NT2/D1 (cell line): ENCODE measurements around the gene MC1R.

ENCODE experiments used
- DNase-seq: peaks from one replicate; pipeline ENCODE4 v3.0.0-alpha.2; 2011; ENCODE audit warnings: low read depth, low spot score
- H3K27me3 ChIP-seq: 2 replicates; pipeline ENCODE4 v1.6.0; 2011; ENCODE audit warnings: mild to moderate bottlenecking; ENCODE audit not compliant: insufficient read length, insufficient read depth
- H3K36me3 ChIP-seq: 2 replicates; pipeline ENCODE4 v1.6.1; 2011; ENCODE audit warnings: mild to moderate bottlenecking, low read length, mixed read lengths; ENCODE audit not compliant: insufficient read depth, insufficient read length
- H3K4me1 ChIP-seq: 2 replicates; pipeline ENCODE4 v1.5.1; 2011; ENCODE audit not compliant: insufficient read depth, insufficient read length
- H3K4me3 ChIP-seq: 2 replicates; pipeline ENCODE4 v1.5.1; 2011; ENCODE audit warnings: low read depth; ENCODE audit not compliant: insufficient read length
- H3K9ac ChIP-seq: 2 replicates; pipeline ENCODE4 v1.6.0; 2011; ENCODE audit warnings: low read depth; ENCODE audit not compliant: insufficient read length
- H3K9me3 ChIP-seq: 2 replicates; pipeline ENCODE4 v1.5.1; 2011; ENCODE audit warnings: mild to moderate bottlenecking, low read length; ENCODE audit not compliant: insufficient read depth
- SUZ12 ChIP-seq: IDR thresholded peaks from 2 replicates; pipeline ENCODE4 v1.6.1; 2011; ENCODE audit not compliant: insufficient read length, insufficient read depth; ENCODE audit errors: extremely low read depth
- YY1 ChIP-seq: IDR thresholded peaks from 2 replicates; pipeline ENCODE4 v1.6.1; 2011; ENCODE audit not compliant: insufficient read length, insufficient read depth
- ZNF274 ChIP-seq: IDR thresholded peaks from 2 replicates; pipeline ENCODE4 v1.6.1; 2011; ENCODE audit warnings: mild to moderate bottlenecking, low read depth, low read length

The MC1R gene

DNA sequence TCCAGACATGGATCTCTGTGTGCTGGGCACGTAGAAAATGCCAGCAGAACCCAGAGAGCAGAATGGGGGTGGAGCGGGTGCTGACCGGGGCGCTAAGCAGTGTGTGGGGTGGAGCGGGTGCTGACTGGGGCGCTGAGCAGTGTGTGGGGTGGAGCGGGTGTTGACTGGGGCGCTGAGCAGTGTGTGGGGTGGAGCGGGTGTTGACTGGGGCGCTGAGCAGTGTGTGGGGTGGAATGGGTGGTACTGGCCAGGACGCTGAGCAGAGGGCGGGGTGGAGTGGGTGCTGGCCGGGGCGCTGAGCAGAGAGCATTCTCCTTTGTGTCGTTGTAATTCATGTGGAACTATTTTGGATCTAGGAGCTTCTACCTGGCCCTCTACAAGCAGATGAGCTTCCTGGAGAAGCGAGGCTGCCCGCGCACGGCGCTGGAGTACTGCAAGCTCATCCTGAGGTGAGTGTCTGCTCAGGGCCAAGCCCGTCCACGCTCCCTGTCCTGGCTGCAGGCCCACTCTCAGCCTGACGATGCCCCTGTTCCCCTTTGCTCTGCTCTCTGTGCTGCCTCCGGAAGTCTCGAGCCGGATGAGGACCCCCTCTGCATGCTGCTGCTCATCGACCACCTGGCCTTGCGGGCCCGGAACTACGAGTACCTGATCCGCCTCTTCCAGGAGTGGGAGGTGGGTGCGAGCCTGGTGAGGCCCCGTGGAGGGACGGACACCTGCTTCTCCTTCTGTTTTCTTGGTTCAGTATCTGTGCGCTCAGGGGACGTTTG lies 20.3 kb upstream of the MC1R start:
- Histone ChIP-seq H3K36me3 (peaks cover 79% of the 10 kb centered on the region), H3K9ac (no peak overlapping the region), H3K4me1 (peaks cover 2% of the 10 kb centered on the region), H3K27me3 (no peaks in the 10 kb centered on the region), H3K9me3 (no peaks in the 10 kb centered on the region), H3K4me3 (no peak overlapping the region)
- no peak for DNase-seq
- TF ChIP-seq YY1, result no peak
- TF ChIP-seq ZNF274, result no peak
- TF ChIP-seq SUZ12, result no peak

DNA sequence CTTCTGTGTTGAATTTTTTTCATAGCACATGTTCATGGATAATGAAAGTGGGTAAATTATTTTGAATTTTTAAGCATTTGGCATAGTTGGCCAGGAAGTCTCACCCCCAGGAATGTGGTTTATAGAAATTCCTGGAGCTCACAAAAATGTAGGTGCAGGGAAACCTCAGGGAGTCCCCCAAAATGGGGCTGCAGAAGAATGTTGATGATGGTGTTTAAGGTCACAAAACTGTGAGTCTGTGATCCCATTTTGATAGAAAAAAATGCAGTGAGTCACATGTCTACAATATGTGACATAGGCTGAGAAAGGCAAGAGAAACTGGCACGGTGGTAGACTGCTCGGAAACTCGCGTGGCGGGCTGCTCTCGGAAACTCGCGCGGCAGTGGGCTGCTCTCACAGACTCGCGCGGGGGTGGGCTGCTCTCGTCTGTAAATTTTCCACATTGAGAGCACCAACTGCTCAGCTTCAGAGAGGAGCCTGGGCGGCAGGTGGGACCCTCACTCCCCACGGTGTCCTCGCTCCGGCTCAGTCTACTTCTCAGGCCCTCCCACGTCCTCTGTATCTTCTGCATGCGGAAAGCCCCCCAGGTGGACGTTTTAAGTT lies 18.7 kb upstream of the MC1R start:
- TF ChIP-seq ZNF274, result no peak
- no peak for TF ChIP-seq YY1
- TF ChIP-seq SUZ12, result no peak
- no peaks in the 10 kb centered on the region for H3K27me3 ChIP-seq
- H3K4me1 ChIP-seq, result peaks cover 2% of the 10 kb centered on the region
- DNase-seq, result no peak
- no peak overlapping the region for H3K4me3 ChIP-seq
- H3K36me3 ChIP-seq, result peaks cover 84% of the 10 kb centered on the region
- no peaks in the 10 kb centered on the region for H3K9me3 ChIP-seq
- no peak overlapping the region for H3K9ac ChIP-seq

DNA sequence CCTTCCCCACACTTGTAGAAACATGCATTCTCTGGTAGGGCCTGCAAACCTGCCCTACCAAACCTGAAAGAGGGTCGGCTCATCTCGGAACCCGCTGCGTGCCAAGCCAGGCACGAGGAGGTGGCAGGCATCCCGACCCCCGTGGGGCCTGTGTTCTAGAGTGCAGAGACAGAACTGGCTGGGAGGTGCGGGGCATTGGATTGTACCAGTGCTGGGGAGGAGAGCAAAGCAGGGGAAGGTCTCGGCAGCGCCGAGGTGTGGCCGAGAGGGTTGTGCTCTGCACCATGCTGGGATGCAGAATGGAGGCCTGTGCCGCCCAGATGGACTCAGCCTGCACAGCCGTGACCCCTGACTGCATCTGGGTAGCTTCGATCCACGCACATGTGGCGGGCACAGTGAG lies 17.8 kb upstream of the MC1R start:
- H3K9me3 ChIP-seq, result no peaks in the 10 kb centered on the region
- H3K36me3 ChIP-seq, result peaks cover 84% of the 10 kb centered on the region
- H3K9ac ChIP-seq, result no peak overlapping the region
- no peak for DNase-seq
- no peak overlapping the region for H3K4me3 ChIP-seq
- TF ChIP-seq YY1 (no peak), SUZ12 (no peak), ZNF274 (no peak)
- H3K27me3 ChIP-seq, result no peaks in the 10 kb centered on the region
- H3K4me1 ChIP-seq, result no peaks in the 10 kb centered on the region

DNA sequence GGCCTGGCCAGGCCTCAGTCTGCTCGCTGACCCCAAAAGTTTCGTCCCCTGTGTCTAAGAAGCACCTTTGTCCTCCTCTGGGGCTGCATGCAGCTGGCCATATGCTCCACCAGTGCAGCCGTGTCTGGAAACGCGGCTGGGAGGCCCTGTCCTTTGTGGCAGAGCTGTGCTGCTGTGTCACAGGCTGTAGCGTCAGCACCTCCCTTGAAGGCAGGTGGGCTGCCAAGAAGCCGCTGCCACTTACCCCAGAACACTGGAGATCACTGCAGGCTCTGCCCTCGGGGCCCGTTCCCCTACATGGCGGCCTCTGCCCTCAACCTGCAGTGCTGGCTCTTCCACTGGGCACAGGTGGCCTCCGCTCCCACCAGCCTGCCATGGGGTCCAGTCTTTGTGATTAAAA lies 15.7 kb upstream of the MC1R start:
- no peaks in the 10 kb centered on the region for H3K27me3 ChIP-seq
- no peak for DNase-seq
- TF ChIP-seq SUZ12 (no peak), ZNF274 (no peak), YY1 (no peak)
- no peak overlapping the region for H3K4me3 ChIP-seq
- H3K9ac ChIP-seq, result no peak overlapping the region
- H3K9me3 ChIP-seq, result peaks cover 14% of the 10 kb centered on the region; the same call in 1 of the 2 replicates
- H3K4me1 ChIP-seq, result no peaks in the 10 kb centered on the region
- peaks cover 80% of the 10 kb centered on the region for H3K36me3 ChIP-seq

DNA sequence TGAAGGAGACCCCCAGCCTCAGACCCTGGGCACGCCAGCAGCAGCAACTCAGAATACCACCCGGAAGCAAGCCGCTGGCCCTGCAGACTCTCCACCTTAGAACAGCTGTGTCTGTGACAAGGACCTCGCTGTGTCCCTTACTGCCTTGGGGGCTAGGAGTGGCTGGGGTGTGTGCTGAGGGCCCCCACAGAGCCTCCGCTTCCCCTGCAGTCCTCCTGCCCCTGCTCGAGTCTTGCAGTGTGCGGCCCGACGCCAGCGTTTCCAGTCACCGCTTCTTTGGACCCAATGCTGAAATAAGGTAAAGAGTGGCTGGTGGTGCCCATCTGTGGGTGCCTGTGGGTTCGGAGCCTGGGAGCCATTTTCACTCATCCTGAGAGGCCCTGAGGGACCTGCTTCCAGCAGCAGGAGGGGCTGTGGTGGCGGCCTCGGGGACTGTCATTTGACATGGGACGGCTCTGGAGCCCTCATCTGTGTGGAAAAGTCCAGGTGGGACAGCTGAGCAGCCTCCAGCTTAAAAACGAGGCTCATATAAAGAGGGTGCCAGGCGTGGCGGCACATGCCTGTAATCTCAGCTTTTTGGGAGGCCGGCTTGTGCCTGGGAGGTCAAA lies 14.7 kb upstream of the MC1R start:
- Histone ChIP-seq H3K9me3 (peaks cover 19% of the 10 kb centered on the region; the same call in 1 of the 2 replicates), H3K9ac (no peak overlapping the region), H3K4me3 (no peak overlapping the region), H3K27me3 (no peaks in the 10 kb centered on the region), H3K36me3 (peaks cover 79% of the 10 kb centered on the region), H3K4me1 (no peaks in the 10 kb centered on the region)
- no peak for TF ChIP-seq SUZ12
- no peak for TF ChIP-seq YY1
- no peak for TF ChIP-seq ZNF274
- DNase-seq, result no peak

DNA sequence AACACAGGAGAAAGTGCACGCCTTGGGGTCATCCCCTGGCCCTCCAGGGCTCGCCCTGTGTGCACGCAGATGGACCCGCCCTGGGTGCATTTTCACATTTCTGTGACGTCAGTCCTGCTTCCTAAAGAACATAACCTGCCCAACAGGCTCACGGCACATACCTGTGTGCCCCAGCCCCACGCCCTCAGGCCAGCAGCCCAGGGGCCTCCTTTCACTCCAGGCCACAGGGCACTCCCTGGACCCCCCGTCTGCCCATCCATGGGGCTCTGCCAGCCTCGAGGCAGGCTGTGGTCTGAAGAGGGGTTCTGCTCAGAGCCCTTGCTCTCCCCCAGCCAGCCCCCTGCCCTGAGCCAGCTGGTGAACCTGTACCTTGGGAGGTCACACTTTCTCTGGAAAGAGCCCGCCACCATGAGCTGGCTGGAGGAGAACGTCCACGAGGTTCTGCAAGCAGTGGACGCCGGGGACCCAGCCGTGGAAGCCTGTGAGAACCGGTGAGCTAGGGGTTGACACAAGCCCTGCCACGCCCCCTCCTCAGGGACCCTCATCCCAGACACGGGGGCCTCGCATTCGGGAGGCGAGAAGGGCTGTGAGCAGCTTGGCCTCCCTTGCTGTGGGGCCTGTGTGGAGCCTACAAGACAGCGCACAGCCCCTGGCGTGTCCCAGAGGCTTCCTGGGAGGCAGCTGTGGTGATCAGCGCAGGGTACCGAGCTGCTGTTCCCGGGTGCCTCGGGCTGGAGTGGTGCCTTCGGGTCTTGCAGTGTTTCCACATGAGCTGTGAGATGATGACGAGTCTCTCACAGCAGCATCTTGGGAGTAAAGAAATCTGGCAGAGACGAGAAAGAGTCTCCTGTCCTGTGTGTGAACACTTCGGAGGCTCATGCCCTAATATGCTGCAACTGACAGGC lies 13.8 kb upstream of the MC1R start:
- Histone ChIP-seq H3K4me1 (peaks cover 1% of the 10 kb centered on the region), H3K27me3 (no peaks in the 10 kb centered on the region), H3K4me3 (no peak overlapping the region), H3K9ac (no peak overlapping the region), H3K9me3 (peaks cover 19% of the 10 kb centered on the region; the same call in 1 of the 2 replicates), H3K36me3 (peaks cover 81% of the 10 kb centered on the region)
- DNase-seq, result no peak
- no peak for TF ChIP-seq YY1

DNA sequence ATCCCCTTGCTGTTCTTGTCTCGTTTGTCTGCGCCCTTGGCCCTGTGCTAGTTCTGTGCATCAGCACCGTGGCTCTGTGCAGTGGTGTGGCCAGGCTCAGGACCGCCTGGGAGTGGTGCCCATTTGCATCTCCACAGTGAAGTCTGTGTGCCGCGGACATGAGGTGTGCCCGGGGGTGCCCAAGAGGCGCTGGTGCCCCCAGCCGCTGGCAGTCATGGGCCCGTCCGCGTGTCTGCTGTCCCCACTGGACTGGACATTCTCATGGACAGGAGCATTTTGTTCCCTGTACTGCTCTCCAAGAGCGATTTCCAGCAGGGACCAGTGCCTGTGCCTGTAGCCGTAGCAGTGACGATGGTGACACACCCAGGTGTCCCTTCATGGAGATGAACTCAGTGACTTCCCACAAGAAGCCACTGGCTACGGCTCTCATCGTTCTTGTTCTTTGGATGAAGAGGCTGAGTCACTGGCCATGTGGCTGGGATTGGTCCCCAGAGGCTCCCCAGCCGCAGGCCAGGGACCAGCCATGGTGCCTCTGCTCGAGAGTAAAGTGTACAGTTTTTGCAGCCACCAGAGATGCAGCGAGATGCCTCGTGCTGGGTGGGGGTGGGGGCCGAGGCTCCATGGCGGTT lies 13.0 kb upstream of the MC1R start:
- no peaks in the 10 kb centered on the region for H3K27me3 ChIP-seq

More for the DNA sequence above, 13.0 kb upstream of the MC1R start:
- no peak for TF ChIP-seq YY1
- TF ChIP-seq SUZ12, result no peak
- TF ChIP-seq ZNF274, result no peak
- H3K4me3 ChIP-seq, result no peak overlapping the region
- no peak overlapping the region for H3K9ac ChIP-seq
- H3K4me1 ChIP-seq, result peaks cover 4% of the 10 kb centered on the region
- peaks cover 19% of the 10 kb centered on the region; the same call in 1 of the 2 replicates for H3K9me3 ChIP-seq
- peaks cover 81% of the 10 kb centered on the region for H3K36me3 ChIP-seq
- no peak for DNase-seq
